GM18868 (cell line): ENCODE data around the gene CCR3.

Experiments
- ATAC-seq: cut with Tn5 transposase; IDR thresholded peaks from one replicate; pipeline ENCODE4 v1.9.1; 2021; ENCODE audit warnings: mild to moderate bottlenecking, moderate library complexity; ENCODE audit not compliant: unreplicated experiment

The CCR3 gene

DNA sequence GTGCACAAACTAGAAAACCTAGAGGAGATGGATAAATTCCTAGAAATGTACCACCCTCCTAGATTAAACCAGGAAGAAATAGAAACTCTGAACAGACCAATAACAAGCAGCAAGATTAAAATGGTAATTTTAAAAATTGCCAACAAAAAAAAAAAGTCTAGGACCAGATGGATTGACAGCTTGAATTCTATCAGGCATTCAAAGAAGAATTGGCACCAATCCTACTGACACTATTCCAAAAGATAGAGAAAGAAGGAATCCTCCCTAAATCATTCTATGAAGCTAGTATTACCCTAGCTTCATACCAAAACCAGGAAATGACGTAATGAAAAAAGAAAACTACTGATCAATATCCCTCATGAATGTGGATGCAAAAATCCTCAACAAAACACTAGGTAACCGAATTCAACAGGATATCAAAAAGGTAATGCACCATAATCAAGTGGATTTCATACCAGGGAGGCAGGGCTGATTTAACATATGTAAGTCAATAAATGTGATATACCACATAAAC lies 24.0 kb upstream of the CCR3 start:
- no peak for ATAC-seq

DNA sequence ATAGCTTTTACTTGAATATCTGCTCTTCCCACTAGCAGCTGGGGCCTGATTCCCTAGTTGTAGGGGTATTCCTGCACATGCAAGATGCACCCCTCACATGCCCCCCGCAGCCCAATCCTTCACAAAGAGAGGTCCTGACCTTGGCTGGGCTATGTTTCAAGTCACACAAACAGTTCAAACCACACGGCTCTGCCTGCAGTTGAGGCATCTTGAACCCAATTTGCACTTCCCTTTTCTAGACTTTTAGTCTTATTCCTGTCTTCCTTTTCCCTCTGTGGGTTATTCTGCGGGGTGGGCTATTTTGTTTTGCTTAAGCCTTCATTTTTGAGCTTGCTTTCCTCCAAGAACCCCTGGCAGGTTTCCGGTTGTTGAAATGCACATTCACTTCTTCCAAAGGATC lies 20.9 kb upstream of the CCR3 start:
- no peak for ATAC-seq

DNA sequence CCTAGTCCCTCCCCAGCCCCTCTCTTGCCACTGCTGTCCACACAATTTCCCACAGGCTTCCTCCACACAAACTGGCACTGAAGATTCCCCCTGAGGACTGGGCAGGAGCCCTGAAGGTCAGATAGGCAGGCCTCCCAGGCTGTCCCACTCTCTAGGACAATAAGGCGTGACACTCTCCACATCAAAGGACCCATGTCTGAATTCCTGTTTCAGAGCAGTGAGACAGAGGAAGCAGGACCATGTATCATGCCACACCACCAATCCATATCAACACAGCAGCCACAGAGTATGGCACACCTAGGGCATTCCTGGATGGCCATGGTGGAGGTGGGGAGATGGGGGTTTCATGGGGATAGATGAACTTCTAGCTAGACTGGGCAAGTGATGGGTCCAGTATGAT lies 20.3 kb upstream of the CCR3 start:
- ATAC-seq = no peak

DNA sequence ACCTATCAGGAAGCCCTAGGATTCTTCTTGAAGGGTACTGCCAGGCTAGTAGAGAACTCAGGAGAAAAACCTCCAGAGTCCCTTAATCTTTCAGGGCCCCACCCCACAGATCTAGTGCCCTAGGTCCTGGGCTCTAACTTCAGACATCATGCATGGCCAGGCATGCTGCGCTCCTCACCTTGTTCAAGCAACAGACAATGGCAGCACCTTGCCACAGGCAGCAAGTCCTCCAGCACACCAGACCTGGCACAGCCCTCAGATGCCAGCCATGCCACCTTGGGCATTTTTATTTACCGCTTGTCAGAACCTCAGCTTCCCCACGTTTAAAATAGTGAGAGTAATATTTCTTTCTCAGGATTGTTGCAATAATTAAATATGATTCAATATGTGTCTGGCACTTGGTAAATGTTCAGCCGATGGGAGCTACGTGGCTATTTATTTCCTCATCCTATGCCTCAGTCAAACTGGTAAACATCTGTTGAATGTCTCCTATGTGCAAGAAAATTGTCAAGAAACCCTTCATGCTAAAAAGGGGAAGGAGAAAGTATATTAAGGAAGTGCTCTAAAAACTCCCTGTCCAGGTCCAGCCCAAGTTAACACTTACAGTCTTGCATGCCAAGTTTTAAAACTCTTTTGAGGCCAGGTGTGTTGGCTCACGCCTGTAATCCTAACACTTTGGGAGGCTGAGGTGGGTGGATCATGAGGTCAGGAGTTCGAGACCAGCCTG lies 19.7 kb upstream of the CCR3 start:
- no peak for ATAC-seq

DNA sequence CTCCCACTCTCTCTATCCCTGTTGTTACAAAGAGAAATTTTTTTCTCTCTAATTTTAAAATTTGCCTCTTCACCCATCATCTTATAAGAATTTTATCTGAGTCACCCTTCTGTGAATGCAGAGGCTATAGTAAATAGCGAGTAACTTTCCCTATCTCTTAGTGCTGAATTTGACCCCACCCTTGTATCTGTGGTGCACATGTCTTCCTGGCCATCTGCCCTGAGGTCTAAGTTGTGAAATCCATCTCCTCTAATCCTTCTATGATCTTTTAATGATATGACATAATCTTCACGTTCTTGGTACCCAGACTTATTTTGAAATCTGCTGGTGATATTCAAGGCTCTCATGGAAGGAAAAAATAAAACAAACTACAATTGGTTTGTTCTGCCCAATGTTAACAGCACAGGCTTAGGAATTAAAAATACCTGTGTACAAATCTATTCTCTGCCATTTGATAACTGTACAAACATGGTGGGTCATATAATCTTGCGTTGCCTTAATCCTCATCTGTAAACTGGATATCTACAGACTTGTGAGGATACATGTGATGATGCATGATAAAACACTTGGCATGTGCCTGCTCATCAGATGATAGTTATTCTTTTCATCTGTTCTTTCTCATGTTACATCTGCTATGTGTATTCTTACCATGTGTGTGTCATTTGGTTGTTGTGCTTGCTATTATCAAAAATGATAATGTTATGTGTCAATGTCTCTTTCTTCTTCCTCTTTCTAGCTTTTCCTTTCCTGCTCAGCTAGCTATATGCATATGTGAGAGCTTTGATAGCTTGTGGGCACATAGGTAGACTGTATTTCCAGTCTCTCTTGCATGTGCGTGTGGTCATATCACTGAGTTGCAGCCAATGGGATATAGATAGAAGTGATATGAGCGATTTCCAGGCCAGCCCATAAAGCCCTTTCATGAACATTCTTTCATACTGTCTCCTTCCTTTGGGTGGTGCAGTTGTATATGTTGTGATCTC lies 13.7 kb upstream of the CCR3 start:
- ATAC-seq = no peak

DNA sequence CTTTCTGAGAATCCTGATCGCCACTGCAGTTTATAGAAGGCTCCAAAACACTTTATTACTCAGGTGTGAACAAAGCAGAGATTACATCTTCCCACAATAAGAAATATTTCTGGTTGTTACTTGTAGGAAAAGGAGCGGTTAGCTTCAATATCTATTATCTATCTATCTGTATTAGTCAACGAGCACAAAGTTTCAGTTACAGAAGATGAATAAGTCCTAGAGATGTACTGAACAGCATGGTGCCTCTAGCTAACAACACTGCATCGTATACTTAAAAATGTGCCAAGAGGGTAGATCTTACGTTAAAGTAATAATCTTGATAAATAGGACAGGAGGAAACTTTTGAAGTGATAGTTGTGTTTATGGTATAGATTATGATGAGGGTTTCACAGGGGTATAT lies 10.9 kb upstream of the CCR3 start:
- ATAC-seq = no peak

DNA sequence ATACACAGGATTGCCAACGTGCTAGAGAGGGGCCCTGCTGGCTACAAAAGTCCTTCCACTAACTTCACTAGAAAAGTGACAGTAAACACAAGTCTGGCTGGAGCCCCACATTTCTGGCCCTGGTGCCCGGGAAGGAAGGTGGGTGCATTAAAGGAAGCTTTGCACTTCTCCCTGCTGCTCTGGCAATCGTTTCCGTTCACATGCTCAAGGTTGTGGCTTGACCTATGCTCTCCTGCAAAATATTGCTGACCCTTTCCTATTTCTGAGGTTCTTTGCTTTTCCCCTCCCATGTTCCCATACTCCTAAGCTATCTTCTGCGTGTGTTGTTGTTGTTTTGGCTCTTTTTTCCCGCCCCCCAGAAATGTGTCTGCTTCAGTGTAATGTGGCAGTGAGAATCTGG lies 9.1 kb upstream of the CCR3 start:
- no peak for ATAC-seq

- no peak for ATAC-seq
These were observed 6.8 kb upstream of the CCR3 start for GRCh38 chr3:46235425-46235824.

GRCh38 chr3:46236294-46237054 lies 5.8 kb upstream of the CCR3 start:
- no peak for ATAC-seq

- ATAC-seq = no peak
These were observed 3.9 kb upstream of the CCR3 start for GRCh38 chr3:46238386-46238785.

DNA sequence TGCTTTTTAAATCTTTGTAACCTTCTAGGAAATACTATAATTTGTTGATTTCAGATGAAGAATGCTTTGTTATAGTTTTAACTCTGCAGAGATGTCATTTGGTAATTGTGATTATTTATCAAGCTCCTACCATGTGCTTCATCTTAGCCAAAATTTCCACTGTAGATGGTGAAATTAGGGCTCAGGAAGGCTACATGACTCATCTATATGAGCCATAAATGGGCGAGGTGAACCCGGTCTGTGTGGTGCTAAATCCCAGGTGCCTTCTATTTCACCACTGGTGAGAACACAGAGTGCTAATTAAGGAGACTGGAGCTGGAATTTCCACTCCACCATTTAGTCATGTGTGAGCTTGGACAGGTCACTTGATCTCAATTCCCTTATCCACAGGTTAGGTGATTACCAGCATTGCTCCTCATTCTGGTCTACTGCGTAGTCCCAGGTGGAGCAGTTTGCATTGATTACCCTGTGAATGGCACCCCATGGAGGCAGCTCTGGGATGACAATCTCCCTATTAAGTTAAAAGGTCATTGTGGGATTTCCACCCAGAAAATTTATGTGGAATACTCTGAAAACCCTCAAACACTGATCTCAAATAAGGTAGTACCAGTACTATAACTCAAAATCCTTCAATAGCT lies 2.8 kb upstream of the CCR3 start:
- ATAC-seq = no peak

DNA sequence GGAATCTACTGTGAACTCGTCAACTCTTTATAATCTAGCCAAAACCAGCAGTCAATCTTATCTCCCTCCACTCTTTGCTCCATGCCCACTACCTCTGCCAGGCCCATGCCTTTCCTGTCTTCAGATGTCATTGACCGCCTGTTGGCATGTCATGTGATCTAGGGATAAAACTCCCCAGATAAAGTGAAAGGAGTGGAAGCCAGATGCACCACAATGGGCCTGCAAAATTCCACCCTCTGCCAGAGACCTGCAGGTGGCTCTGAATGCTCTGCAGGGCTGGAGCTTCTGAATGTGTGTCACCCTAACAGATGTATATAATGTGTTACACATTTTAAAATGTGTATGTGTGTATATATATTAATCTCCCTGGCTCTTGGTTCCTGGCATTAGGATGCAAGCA lies 2.3 kb upstream of the CCR3 start:
- ATAC-seq = no peak

GRCh38 chr3:46243560-46243959 lies 1.3 kb downstream of the CCR3 start:
- ATAC-seq = no peak

DNA sequence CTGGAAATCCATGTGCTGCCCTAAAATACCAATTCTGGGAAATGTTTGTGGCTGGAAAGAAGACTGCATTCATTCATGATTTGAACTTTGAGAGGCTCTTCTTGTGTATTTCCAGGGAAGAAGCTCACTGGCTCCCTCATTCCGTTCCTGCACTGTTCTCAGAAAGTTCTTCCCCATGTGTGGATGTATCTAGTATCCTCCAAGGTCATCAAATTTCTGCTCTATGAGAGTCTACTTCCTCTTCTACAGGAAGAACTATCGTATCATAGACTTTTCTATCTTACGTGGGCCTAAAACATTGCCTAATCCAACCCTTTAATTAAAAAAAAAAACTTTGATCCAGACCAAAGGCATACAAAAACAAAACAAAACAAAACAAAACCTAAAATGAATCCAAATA lies 2.9 kb downstream of the CCR3 start:
- no peak for ATAC-seq

DNA sequence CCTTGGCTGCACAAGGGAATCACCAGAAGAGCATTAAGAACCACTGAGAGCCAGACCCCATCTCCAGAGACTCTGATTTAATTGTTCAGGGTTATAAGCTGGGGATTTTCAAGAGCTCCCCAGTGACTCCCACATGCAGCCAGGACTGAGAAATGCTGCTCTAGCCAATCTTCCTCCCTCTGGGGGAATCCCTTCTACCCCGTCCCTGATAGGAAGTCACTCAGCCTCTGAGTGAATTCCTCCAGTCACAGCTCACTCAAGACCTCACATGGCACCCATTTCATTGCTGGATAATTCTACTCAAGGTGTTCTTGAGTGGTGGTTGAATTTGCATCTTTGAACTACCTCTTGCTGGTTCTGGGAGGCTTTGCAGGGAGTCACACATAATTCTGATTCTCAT lies 10.7 kb downstream of the CCR3 start:
- no peak for ATAC-seq

- ATAC-seq = no peak
These were observed 16.3 kb downstream of the CCR3 start for GRCh38 chr3:46258525-46258924.

DNA sequence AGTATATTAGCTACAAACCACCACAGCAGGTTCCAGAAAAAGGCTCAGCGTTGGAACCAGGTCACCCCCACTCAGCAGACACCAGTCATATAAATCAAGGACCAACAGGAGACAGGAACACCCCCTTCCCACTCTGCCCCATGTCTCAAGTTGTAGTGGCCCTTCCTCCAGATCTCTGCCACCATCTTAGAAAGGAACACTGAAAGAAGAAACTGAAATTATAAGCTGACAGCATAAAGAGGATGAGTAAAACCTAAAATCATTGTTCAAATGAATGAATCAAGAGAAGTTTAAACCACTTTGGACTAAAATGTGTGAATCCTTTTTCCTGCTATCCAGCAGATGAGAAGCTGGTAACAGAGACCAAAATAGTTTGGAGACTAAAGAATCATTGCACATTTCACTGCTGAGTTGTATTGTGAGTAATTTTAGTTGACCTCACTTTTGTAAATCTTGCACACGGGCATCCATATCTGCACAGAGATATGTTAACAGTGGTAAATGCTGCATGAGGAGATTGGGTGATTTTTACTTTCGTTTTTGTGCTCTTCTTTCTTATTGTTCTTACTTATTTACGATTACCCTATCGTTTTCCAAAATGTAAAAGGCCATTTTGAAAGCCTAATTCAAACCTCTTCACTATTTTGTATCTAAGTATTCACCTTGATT lies 19.8 kb downstream of the CCR3 start:
- no peak for ATAC-seq

DNA sequence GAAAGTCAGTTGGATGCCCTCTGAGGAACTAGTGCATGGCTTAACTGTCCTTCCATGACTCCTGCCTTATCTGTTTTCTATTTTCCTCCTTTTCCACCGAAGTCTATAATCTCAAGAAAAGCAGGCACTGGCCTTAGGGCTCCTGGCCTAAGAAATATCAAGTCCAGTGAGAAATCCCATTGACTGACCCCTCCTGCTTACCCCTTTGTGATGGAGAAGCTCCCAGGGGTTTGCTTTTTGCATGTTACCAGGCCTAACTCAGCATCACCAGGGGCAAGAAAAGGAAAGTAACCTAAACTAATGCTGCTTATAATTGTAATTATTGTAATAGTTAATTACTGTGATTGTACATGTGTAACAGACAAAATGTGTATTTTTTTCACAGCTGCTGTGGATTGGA lies 21.7 kb downstream of the CCR3 start:
- ATAC-seq = no peak

DNA sequence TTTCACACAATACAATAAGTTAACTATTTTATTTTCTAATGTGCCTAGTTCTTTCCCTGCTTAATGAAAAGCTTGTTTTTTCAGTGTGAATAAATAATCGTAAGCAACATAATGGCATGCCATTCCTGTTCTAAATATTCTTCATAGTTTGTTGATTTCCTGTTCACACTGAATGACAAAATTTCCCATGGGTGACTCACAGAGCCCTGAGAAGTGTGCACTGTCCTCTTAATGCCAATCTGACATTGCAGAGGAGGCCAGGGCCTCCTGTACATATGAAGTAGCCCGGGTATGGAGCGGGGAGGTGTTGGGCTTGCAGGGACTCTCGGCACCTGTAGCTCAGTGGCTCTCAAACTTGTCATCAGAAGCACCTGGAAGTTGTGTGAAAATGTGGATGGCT lies 24.3 kb downstream of the CCR3 start:
- ATAC-seq = no peak

DNA sequence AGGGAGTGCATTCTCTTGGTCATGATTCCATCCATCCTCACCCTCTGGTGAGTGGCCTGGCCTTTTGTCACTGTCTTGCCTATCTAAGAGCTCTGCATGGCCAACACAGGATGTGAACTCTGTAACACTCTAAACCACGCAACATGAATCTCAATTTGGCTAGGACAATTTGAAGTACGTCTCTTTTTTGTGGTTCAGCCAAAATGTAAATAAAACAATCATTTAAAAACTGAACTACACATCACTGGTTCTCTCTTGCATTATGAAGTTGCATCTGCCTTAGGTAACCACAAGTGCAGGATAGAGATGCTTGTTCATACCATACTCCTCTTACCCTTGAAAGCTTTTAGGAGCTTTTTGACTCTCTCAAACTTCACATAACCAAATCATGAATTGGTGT lies 27.3 kb downstream of the CCR3 start:
- ATAC-seq = no peak
